Stimulated activated CD4-positive, alpha-beta T cell treated with anti-CD3 and anti-CD28 coated beads, Interleukin-12 subunit alpha, Interleukin-12 subunit beta, amount 100 ng/mL, for 4 hours (primary cell): ENCODE measurements around the gene RAD51B.

ENCODE experiments used
- DNase-seq: peaks from one replicate; pipeline ENCODE4 v3.0.0-alpha.2; 2020

The RAD51B gene

DNA sequence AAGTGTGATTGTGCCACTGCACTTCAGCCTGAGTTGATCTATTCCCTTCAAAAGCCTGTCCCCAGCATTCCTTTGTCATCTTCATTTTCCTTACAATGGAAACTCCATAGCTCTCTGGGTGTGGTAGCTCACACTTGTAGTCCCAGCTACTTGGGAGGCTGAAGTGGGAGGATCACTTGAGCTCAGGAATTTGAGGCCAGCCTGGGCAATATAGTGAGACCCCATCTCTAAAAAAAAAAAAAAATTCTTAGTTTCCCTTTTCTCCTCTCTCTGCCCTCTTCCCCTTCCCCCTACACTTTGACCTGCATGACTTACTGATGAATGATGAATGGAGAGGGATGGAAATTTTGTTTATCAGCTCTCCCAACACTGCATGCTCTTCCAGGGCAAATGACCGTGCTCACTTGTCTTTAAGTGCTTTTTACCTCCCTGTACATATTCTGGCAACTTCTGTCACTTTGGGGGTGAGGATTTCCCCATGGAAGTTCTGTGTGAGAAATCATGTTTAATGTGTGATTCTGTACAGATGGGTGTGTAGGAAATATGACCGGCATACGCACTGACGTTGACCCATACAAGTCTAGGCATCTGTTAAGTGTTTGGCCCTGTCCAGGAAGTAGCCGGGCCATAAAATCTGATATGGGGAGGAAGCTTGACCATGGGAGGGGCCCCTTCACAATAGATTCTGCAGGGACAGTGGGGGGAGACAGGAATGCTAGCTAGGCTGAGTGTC is 907.9 kb downstream of the RAD51B start:
- DNase-seq, result no peak

DNA sequence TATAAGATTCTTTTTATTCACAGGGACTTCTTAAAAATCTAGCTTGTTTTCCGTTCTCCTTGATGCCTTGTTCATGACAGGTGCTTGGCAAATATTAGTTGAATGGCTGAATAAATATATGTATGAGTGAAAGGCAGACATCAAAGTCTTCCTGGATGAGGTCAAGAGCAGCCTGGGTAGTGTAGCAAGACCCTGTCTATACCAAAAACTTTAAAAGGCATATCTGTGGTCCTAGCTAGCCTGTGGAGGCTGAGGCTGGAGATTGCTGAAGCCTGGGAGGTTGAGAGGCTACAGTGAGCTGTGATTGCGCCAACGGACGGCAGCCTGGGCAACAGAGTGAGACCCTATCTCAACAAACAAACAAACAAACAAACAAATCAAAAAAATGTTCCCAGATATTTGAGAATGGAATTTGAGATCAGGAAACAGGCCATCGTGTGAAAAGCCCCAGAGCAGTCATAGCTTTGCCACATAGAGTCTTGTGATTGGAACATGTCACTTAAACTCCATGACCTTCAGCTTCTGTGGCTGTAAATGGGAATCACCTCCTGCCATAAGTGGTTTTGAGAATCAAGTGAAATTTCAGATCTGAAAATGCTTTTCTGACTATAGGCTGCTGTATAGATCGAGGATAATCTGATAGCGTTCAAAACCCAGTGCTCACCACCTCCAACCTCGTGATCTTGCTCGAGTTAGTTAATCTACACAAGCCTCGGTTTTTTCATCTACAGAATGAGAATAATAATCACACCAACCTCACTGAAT is 908.9 kb downstream of the RAD51B start:
- DNase-seq, result no peak

DNA sequence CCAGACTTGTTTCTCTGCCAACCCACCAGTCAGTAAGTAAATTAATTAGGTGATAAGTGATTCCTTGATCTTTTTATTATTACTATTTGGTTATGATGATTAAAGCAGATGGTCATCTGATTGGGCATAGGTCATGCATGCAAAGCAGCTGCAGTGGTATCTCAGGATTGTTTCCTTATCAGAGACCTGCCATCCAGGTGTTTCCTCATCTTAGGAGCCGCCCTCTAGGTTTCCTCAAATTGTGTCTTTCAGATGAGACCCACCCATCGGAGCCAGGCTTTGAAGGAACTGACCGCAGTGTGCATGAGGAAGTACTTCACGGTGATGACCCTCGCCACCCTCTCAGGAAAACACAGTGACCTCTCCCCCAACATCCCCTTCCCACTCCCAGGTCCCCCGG is 910.0 kb downstream of the RAD51B start:
- DNase-seq, result no peak

DNA sequence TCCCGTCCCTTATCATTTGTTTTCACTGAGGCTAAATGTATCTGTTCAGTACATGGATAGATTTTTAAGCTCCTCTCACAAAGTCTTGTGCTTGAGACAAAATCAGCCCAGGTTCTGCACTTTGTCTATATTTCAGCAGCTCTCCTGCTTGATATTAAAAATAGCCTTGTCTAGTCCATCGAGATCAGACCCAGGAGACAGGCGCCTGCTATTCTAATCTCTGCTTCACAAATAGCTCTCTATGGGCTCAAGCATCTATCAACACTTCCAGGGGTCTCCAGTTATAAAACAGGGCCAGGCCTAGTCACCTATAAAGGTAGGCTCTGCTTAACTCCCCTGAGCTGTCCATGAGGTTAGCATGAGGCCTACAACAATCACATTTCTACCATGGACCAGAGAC is 910.8 kb downstream of the RAD51B start:
- DNase-seq, result no peak

DNA sequence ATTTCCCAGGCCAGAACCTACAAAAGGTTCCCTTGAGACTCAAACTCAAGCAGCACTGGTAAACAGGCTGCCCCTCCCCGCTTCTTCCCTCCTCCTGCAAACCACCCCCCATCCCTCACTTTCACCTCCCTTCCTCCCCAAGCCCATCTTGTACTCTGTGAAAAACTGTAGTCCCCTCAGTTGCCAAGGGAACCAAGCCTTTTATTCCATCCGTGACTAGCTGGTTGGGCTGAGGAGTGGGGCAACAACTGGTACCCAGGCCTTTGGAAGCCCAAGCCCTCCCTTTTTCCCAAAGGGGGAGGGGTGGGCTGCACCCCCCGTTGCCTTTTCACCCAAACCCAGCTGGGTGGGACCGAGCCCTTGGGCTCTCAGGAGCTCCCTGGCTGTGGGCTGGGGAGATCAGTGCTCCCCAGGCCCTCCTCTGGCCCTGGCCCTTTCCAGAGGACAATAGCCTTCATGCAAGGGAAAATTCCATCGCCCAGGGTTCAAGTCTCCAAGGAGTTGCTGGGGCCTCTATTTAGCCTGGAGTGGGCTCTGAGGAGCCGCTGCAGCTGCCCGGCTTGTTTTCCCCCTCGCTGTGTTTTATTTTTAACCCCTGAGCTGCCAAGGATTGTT is 911.3 kb downstream of the RAD51B start:
- no peak for DNase-seq

DNA sequence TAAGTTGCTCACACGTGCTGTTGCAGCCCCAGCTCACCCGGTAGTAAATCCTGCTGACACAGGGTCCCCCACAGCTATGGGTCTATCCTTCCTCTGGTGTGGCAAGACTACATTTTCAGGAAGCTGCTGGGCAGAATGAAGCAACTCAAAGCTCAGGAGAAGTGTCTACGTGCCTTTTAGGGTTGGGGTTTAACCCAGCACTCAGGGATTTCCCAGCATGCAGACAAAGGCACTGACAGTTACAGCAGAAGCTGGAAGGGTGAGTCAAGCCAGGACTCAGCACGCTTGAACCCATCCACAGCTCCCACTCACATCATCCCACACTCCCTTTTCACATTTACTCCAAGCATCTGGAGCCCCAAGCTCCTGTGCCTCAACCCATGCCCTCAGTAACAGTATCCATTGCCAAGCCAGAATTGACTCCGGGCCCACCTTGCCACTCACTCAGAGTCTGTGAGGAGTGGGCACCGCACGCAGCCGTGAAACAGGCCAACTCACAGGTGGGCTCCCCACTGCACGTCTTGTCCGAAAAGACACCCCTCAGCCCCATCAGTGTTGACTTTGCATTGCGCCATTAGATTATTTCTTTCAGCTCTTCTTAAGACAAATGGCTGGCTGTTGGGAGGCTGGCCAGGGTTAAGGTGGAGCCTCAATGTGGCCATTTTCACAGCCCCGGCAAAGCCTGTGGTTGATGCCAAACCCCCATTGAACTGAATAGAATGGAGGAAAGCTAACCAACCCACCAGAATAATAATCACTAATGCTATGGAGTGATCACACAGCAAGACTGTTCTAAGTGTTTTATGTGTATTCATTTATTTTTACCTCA is 913.7 kb downstream of the RAD51B start:
- no peak for DNase-seq

DNA sequence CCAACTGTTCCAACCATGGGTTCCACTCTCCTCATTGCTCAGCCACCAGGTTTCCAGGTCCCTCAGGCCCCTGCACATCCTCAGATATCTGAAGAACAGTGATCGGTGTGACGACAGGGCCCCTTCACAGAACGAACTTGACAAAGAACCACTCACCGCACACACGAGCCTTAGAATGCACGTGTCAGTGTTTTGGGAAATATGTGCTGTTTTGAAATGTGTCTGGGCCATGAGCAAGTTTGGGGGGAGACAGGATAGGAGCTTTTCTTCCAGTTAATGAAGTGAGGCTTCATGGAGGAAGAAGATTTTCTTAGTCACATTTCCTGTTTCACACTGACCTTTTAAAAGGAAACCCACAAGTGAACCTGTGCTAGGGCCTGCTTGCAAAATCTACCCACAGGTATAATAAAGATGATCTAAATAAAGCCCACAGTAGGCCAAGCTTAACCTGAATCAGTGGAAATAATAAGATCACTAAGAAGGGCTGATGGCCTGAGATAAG is 914.7 kb downstream of the RAD51B start:
- DNase-seq, result no peak

DNA sequence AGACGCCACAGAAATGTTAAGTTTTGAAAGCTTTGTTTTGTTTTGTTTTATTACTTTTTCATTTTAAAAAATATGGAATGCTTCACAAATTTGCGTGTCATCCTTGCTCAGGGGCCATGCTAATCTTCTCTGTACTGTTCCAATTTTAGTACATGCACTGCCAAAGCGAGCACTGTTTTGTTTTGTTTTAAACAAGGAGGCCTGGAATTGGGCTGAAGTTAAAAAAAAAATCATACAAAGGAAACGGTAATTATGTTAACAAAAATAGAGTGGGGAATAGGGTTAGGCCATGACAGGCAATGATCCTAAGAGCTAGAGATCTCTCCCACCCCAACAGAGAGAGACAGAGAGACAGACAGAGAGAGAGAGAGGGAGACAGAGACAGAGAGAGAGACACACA is 916.3 kb downstream of the RAD51B start:
- DNase-seq, result no peak

DNA sequence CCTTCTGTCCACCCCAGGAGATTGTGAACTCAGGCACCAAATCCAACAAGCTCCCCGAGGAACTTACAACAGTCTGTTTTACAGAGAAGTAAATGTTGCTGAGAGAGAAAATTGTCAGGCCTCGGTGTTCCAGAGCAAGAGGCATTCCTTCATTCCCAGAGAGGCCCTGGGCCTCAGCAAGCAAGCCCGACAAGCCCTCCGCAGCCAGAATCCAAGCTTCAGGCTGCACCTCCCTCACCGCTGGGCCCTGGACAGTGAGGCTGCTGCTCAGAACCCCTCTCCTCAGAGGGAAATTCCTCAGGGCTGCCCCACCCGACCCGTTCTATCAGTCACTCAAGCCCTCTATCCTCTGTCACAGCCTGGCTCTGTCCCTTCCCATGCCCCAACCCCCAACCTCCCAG is 916.9 kb downstream of the RAD51B start:
- no peak for DNase-seq

DNA sequence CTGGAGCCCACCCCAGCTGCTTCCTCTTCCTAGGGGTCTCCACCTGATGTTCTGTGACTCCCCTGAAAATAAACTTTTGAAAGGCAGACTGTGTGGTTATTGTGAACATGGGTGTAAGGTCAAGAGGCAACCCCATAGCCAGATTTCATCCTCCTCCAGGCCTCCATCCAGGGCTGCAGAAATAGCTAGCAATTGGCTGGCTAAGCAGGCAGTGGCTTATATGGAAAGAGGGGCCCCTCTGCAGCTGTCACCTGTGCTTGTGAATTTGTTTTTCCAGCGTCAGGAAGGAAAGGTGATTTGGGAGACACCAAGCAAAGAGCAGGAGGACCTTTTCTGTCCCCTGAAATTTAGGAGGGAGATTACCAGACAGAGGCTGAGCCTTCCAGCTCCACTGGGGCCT is 917.5 kb downstream of the RAD51B start:
- DNase-seq, result no peak

DNA sequence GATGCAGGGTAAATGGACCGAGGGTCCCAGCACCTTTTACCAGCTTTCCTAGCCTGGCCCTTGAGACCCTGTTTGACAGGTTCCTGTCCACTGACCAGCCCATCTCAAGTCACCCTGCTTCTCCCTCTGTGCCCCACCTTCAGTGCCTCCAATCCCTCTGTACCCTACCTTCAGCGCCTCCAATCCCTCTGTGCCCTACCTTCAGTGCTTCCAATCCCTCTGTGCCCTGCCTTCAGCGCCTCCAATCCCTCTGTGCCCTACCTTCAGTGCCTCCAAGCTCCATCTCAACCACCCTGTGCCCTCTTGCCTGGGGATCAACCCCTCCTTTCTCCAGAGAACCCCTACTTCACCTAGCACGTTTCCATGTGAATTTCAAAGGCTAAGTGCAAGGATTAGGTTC is 919.0 kb downstream of the RAD51B start:
- no peak for DNase-seq

DNA sequence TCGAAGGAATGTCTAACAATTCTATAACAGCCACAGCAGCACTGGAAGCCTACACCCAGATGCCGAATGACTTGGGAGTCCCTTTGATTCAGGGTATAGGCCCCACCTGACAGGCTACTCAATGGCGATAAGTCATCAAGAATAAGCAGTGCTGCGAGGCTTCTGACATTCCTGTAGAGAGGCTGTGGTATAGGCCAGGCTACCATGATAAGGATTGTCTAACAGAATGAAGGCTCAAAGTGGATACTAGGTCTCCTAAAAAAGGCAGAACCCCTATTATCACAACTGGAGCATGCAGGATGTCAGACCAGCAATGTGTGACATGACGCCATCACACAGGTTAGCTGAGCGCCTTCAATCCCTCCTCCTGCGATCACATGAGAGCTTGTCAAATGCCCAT is 920.1 kb downstream of the RAD51B start:
- no peak for DNase-seq

DNA sequence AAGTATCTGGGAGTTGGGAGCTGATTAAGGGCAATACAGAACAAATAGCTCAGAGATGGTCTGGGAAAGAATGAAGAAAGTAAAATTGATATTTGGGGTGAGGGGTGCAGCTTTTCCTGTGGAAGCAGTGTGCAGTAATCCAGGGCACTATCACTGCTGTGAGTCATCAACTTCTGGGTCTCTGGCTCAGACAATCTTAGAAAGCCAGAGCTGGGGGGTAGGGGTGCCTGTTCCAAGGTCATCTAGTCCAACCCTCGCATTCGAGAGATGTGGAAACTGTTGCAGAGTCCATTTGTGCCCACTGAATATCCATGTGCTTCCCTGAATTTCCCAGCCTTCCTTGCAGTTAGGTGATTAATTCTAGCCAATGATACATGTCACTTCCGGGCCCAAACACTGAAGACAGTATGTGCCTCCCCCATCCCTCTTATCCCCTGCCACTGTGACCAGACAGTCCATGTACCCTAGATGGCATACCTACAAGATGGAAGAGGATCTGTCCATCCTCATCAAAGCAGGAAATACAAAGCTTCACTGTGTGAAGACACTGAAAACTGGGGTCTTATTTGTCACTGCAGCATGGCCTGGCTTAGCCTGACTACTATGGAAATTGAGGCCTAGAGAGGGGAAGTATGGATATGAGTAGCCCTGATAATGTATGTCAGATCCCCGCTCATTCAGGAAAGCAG is 921.4 kb downstream of the RAD51B start:
- DNase-seq, result no peak

DNA sequence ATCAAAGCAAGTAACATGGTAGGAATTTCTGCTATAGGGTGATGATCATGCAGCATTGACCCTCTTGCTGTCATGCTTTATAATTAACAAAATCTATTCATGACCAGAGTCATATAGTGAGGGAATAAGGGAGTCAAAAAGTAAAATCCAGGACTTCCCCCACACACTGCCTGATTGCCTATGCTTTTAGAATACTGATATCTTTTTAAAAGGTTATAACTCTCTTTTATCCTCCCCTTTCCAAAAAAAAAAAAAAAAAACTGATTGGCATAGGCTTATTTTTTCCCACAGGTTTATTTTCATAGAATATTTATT is 921.9 kb downstream of the RAD51B start:
- DNase-seq, result no peak

DNA sequence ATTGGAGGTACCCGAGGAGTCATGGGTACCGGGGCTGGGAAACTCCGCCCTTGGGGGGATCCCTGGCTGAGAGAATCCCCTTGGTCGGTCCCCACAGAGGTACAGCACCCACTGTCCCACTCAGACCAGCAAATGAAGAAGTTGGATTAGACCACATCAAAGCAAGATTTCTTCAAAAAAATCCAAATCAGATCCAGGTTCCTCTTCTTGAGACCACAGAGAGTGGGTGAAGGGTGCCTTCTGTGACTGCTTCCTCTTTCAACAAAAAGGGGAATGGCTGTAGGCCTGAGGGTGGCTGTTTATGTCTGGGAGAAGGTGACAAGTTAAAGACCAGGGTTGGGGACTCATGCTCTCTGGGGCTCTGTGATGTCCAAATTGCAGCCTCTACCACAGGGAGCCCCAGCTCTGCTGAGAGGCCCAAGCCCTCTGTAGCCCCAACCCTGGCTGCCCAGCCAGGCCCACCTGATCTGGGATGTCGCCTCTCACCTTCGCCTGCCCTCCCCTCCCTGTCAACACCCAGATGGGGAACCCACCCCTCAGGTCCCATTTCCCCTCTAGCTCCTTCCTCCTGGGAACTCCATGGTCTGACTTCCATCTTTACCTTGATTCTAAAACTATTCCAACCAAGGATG is 922.4 kb downstream of the RAD51B start:
- DNase-seq, result no peak

DNA sequence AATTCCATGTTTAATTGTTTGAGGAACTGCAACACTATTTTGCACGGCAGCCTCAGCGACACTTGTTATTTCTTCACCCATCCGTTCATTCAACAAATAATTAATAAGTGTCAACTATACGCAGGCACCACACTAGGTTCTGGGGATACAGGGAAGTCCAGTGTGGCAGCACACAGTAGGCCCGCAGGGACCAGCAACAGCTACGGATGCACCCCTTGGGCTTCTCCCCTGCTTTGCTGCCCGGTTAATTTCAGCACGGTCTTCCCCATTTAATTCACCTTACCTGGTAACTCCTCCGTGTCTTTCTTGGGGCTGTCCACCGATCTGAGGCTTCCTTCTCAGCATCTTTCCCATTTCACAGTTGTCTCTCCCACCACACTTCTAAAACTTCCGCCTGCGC is 925.0 kb downstream of the RAD51B start:
- DNase-seq, result no peak

DNA sequence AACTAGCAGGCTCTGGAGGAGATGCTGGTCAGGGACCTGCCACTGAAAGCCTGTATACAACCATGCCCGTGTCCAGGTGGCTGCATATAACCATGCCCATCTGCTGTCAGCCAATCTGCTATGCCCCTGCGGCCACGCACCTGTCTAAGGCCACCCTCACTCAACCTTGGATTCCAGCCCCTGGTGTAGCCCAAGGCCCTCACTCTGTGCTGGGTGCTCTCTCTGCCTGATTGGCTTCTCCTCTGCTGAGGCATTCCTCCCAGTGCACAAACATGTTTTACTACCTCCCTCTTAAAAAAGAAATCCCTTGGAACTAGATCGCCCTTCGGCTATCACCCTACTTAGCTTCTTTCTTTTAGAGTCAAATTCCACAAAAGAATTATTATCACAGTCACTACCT is 927.8 kb downstream of the RAD51B start:
- DNase-seq, result no peak

DNA sequence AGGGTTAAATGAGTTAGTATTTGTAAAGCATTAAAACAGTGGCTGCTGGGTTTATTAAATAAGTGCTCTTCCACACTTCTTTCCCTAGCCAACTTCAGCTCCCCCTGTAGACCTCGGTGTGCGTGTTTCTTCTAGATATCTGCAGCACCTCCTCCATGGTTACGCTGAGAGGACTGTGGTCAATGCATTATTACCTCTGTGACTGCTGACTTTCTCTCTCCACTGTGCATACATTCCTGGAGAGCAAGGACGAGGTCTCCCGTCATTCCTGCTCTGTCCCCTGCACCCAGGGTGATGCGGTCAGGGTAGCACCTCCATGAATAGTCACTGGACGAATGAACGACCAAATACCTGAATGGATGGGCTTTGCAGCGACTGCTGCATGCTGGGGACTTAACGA is 928.7 kb downstream of the RAD51B start:
- no peak for DNase-seq

DNA sequence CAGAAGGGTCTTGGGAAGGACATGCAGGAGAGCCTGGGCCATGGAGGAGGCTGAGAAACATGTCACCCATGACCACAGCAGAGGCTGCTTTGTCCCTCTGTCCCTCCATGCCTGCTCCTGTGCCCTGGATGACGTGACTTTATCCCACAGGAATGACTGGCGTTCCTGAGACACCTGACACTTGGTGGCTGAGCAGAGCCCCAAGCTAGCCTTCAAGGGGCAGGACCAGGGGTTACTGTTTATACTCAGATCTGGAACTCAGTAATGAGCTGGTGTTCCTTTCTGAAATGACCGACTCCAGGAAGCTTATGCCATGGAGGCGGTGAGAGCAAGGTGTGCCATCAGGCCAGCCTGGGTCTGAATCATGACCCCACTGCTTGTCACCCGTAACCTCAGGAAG is 929.1 kb downstream of the RAD51B start:
- no peak for DNase-seq

DNA sequence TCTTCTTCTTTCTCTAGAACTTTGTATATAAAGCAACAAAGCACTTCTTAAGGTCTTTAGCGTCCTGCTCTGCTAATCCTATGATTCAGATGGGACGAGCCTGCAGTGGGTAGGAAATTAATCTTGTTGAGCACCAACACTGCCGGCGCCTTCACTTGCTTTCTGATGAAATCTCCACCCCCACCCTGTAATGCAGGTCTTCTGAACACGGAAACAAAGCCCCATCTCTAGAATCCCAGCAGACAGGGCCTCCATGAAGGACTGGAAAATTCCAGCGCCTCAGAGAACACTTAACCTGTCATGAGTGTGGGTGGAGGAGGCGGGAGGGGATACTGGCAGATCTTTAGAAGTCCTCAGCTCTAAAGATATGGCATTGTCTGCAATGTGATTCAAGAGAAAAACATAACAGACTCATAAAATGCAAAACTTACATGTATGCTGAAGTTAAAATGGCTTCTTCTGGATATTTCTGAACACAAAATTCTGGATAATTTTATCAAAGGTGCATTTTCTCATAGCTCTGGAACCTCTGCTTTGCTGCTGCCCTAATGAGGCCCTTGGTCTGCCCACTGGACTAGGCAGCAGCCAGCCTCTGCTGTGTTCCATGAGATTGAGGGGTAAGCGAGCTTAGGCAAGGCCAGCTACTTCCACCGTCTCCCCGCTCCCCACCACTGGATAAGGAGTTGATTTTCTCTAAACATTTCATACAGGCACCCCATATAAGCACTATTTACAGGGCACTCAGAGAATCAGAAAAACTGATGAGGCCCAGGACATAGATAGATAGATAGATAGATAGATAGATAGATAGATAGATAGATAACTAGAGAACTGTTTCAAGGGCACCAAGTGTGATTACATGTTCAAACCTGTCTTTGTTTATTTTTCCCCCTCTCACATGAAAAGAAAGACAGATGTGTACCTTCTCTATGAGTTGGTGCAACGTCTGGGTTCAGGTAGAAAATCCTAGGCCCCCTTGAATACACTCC is 930.2 kb downstream of the RAD51B start:
- no peak for DNase-seq
